HepG2 (cell line): ENCODE measurements around the gene ST3GAL4.

Experiments
- POLR2A ChIP-seq, 2 experiments: IDR thresholded peaks; 2 replicates each; pipeline ENCODE4 v1.6.1; 2011; ENCODE audit warnings: low read depth in 2 of 2, low read length in 2 of 2, mild to moderate bottlenecking in 1 of 2, moderate library complexity in 1 of 2; ENCODE audit not compliant: insufficient read depth in 1 of 2
- TF ChIP-seq, protein P1 (sequence below): sonication (generic); formaldehyde crosslinking; IDR thresholded peaks from 2 replicates; pipeline ENCODE4 v1.4.0; 2020; ENCODE audit warnings: missing genetic modification reagents
- TF ChIP-seq, protein P2 (sequence below): sonication (generic); formaldehyde crosslinking; IDR thresholded peaks from 2 replicates; pipeline ENCODE4 v1.4.0; 2020; ENCODE audit warnings: missing genetic modification reagents
- TF ChIP-seq, protein P3 (sequence below): sonication (generic); formaldehyde crosslinking; IDR thresholded peaks from 2 replicates; pipeline ENCODE4 v1.5.0; 2020; ENCODE audit warnings: mild to moderate bottlenecking, missing genetic modification reagents, moderate library complexity

DNA sequence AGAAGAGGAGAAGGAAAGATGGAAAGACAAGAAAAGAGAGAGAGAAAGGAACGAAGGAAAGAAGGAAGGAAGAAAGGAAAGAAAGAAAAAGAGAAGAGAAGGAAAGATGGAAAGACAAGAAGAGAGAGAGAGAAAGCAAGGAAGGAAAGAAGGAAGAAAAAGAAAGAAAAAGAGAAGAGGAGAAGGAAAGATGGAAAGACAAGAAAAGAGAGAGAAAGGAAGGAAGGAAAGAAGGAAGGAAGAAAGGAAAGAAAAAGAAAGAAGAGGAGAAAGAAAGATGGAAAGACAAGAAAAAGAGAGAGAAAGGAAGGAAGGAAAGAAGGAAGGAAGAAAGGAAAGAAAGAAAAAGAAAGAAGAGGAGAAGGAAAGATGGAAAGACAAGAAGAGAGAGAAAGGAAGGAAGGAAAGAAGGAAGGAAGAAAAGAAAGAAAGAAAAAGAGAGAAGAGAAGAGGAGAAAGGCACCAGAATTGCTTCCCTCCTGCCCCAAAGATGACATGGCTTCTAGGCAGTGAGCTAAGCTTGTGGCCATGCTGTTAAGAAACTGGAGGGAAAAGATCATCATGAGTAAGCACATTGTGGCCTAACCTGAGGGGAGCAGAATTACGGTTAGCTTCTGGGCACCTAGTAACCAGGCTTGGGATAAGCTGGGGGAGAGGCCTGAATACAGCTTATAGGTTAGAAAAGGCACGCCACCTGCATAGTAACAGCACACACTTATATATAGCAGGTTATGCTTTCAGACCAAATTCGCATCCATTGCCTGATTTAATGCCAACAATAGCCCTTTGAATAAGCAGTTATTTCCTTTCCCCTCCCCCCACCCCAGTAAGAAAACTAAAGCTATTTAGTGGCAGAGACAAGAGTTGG lies 2.3 kb upstream of the ST3GAL4 start:
- TF ChIP-seq, protein P1, sequence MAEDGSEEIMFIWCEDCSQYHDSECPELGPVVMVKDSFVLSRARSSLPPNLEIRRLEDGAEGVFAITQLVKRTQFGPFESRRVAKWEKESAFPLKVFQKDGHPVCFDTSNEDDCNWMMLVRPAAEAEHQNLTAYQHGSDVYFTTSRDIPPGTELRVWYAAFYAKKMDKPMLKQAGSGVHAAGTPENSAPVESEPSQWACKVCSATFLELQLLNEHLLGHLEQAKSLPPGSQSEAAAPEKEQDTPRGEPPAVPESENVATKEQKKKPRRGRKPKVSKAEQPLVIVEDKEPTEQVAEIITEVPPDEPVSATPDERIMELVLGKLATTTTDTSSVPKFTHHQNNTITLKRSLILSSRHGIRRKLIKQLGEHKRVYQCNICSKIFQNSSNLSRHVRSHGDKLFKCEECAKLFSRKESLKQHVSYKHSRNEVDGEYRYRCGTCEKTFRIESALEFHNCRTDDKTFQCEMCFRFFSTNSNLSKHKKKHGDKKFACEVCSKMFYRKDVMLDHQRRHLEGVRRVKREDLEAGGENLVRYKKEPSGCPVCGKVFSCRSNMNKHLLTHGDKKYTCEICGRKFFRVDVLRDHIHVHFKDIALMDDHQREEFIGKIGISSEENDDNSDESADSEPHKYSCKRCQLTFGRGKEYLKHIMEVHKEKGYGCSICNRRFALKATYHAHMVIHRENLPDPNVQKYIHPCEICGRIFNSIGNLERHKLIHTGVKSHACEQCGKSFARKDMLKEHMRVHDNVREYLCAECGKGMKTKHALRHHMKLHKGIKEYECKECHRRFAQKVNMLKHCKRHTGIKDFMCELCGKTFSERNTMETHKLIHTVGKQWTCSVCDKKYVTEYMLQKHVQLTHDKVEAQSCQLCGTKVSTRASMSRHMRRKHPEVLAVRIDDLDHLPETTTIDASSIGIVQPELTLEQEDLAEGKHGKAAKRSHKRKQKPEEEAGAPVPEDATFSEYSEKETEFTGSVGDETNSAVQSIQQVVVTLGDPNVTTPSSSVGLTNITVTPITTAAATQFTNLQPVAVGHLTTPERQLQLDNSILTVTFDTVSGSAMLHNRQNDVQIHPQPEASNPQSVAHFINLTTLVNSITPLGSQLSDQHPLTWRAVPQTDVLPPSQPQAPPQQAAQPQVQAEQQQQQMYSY (CRISPR knock-in tag), result no peak
- no peak for TF ChIP-seq POLR2A (IDR thresholded peaks at IDR 0.05; ENCODE audit: insufficient read depth in 1 of 2, low read depth in 2 of 2, low read length in 2 of 2)
- TF ChIP-seq, protein P2, sequence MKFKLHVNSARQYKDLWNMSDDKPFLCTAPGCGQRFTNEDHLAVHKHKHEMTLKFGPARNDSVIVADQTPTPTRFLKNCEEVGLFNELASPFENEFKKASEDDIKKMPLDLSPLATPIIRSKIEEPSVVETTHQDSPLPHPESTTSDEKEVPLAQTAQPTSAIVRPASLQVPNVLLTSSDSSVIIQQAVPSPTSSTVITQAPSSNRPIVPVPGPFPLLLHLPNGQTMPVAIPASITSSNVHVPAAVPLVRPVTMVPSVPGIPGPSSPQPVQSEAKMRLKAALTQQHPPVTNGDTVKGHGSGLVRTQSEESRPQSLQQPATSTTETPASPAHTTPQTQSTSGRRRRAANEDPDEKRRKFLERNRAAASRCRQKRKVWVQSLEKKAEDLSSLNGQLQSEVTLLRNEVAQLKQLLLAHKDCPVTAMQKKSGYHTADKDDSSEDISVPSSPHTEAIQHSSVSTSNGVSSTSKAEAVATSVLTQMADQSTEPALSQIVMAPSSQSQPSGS (CRISPR knock-in tag), result no peak
- TF ChIP-seq, protein P3, sequence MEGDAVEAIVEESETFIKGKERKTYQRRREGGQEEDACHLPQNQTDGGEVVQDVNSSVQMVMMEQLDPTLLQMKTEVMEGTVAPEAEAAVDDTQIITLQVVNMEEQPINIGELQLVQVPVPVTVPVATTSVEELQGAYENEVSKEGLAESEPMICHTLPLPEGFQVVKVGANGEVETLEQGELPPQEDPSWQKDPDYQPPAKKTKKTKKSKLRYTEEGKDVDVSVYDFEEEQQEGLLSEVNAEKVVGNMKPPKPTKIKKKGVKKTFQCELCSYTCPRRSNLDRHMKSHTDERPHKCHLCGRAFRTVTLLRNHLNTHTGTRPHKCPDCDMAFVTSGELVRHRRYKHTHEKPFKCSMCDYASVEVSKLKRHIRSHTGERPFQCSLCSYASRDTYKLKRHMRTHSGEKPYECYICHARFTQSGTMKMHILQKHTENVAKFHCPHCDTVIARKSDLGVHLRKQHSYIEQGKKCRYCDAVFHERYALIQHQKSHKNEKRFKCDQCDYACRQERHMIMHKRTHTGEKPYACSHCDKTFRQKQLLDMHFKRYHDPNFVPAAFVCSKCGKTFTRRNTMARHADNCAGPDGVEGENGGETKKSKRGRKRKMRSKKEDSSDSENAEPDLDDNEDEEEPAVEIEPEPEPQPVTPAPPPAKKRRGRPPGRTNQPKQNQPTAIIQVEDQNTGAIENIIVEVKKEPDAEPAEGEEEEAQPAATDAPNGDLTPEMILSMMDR (CRISPR knock-in tag), result no peak
